ENCODE measurements around the gene HLA-DMB.

HLA-DMB gene

DNA sequence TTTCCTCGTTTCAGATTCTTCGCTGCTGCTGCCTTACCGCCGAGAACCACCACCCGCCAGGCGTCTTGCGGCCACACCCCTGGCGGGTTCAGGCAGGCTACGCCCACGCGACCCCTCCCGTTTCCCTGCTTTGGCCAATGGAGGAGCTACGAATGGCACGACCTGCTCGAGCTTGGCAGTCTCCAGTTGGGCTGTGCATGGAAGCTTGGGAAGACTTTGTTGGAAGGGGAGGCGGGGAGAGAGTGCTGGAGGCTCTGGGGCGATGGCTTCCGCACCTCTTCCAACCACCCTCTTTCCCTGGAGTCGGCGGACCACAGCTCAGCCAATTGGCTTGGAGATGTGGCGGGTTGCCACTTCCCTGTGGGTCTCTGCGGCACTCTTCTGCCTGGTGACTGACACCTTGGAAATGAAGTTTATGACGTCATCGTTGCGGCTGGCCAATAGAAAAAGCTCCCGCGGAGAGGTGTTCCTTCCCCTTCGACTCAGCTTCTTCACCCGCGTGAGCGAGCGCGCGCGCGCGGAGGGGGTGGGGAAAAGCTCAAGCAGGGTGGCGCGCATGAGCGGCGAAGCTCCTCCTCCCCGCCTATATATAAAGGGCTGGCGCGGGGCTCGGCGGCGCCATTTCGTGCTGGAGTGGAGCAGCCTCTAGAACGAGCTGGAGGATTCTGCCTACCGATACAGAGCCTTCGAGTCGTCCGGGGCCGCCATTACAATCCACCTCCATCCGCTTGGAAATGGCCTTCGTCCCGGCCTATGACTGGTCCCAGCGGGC lies 30.9 kb upstream of the HLA-DMB start:
- peak; percentile 89 for DNase-seq

DNA sequence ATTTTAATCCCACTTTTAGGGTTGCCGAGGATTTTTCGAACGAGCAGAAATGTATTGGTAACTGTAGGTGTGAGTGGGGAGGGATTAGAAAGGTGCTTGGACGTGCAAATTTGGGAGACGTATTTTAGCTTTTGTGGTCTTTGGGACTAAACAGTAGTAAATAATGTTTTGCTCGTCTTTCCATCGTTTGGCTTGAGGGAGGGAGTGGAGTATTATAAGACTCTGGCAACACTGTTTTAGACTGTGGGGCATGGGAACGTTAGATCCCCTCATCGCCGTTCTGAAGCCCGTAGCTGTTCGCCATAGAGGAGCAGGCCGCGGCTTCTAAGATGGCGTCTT lies 30.4 kb upstream of the HLA-DMB start:
- DNase-seq = no peak

DNA sequence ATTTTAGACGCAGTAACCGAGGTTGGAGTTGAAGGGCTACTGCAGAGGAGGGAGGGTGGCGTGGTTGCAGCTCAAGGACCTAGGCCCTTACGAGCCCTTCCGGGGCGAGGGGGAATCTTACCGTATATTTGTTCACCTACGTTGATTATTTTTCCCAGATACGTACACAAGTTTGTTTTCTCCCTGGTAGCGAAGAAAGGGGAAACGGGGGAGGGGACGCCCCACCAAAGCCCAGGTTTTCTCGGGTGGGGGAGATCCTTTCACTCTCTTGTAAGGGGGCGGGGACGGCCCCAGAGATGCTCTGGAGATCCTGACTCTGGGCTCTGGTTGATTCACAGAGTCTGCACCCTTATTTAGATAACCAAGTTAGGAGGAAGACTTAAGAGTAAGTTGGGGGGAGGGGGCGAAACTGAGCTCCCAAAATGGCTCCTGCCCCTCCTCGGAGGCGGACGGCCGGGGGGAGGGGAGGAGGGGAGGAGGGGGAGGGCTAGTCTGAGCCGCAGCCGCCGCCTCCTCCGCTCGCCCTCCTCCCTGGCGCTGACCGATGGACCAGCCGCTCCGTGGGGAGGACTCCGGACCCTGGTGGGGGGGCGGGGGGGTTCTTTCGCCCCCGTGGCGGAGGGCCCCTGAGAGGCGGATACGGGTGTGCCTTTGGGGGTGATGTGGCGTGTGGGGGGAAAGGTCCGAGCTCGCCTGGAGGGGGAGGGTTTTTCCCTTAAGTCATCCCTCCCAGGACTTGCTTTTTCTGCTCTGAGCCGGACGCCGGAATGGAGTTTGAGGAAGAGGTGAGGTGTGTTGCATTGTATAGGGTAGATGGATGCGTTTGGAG lies 29.8 kb upstream of the HLA-DMB start:
- DNase-seq = peak; percentile 60

DNA sequence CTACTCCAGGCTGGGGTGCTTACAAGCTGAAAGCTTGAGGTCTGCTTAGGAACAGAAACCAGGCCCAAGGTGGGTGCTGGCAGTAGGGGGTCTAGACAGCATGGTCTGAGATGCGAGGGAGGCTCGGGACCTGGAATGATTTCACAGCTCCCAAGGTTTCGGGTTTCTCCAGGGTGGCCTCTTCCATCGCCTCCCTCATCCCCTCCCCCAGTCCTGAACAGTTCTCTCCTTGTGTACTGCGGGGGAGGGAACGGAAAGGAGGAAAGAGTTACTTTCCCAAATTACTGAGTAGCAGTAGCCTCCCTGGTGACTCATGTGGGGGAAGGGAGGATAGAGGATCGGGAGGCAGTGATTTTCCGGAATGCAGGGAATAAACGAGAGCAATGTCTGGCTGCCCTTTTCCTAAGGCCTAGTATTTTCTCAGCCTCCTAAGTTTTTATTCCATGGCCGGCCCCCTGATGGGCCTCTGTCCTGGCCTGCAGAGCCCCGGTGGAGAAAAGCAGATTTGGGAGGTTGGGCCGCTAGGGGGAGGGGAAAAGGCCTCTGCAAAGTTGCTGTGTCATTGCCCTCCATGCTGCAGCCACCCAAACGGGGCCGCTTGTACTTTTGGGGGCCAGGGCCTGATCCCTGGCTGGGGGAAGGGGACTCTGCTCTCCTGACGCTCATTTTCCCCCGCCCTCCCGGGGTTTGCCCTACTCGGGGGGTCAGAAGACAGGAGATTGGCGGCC lies 29.0 kb upstream of the HLA-DMB start:
- DNase-seq = peak; percentile 33

DNA sequence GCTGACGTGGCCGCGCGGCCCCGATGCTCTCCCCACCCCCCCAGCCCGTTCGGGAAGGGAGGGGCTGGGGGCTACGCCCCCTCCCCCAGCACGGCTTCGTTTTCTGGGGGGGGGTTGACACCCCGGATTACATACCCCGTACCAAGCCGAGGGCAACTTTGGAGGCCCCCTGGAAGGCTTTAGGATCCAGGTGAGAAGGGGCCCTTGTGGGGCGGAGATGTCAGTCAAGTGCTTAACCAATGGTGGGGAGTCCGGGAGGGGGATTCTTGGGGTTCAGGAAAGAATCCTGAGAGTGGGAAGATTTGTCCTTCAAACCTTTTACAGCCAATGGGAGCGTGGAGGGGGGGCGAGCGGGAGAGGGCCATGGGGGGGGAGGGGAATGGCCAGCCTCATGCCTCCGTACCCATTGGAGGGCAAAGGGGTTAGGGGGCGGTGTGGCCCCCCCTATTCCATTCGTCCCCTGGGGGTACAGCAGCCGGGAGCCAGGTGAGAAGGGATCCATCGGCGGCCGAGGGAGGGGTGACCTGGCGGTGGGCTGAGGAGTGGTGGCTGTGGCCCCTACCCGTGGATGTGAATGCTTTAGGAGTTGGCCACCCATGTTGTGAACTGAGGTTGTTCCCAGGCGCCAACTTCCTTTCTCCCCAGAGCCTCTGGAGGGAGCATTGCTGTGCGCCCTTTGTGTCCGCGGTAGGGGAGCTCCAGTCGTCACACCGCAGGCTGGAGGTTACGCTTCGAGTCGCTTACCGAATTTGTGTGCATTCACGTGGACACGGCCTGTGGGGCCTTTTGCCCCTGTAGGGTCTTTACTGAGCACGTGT lies 28.2 kb upstream of the HLA-DMB start:
- peak; percentile 57 for DNase-seq

DNA sequence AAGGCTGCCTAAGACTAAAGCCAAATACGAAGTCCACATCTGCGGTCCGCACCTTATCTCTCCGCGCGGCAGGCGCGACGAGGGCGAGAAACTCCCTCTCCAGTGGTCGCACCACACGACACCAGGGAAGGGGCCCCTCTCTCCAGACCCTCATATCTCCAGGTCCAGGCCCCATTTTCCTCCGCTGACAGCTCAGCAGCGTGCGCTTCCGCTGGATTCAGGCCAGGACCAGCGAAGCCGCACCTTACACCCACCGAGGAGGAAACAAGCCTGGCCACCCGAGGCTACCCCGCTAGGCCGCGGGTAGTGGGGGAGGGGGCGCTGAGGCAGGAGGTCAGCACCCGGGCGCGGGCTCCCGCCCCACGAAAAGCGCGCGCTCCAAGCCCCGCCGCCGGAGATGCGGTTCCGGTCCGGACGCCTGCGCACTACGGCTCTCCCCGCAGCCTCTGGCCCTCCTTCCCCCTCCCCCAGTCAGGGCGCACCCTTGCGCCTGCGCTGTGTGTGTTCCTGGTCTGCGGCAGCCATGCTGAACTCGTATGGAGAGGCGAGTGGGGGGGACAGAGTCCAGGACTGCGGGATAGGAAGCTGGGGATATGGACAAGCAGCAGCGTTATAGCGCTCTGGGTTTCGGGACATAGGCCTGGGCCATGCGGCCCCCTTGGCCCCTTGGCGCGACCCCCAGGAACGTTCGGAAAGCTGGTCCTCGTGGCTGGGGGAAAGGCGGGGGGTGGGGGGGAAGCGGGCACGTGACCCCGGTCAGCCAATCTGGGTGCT lies 27.5 kb upstream of the HLA-DMB start, which contains the start of gene BRD2:
Gene BRD2, plus strand, starts transcription at position 502 of the 774 bp plus-strand sequence. CDS start 4,305 bp downstream, outside the sequence.
- DNase-seq = peak; percentile 44

DNA sequence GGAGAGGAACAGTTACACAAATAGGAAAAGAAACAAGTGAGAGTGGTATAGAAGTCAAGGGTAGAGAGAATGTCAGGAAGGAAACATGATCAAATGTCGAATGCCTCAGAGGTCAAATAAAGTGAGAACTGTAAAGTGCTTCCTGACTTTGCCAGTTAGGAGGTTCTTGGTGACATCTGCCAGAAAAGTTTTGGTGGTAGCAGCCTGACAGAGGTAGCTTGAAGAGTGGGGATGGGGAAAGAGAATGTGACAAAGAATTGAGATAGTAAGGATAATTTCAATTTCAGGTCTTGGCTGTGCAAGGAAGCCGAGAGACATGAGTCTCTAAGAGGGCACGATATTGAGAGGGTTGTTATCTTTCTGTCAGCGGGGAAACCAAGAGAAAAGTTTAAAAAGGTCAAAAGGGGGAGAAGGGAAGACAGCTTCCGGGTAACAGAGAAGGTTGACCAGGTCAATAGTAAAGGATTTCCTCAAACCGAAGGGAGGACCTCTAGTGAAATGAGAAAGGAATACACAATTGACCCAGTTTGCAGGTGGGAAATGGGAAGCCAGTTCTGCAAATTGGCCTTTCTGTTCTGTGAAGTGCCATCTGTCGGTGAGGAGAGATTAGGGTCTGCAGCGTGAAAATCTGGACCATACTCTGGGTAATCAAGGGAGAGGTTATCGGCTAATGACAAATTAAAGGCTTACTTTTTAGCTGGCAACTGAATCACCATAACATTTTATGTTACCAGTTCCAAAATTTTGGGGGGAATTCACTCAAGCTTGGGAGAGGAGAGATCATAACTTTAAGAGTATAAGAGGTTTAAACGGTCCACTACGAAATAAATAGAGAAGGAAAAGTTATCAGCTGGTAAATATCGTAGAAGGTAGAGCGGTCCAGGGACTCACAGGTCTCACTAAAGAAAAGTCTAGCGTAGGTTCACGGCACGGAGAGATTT lies 26.6 kb upstream of the HLA-DMB start:
- DNase-seq = no peak

DNA sequence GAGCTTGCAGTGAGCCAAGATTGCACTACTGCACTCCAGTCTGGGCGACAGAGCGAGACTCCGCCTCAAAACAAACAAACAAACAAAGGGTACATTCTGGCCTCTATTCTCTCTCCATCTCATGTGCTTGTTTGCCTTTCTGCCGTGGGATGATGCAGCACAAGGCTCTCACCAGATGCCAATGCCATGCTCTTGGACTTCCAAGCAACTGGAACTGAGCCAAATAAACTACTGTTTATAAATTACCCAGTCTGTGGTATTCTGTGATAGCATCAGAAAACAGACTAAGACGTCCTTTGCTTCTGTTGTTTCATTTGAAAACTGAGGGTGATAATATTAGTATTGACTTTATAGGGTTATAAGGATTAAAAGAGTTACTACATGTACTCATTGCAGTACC lies 23.9 kb upstream of the HLA-DMB start:
- DNase-seq = no peak

DNA sequence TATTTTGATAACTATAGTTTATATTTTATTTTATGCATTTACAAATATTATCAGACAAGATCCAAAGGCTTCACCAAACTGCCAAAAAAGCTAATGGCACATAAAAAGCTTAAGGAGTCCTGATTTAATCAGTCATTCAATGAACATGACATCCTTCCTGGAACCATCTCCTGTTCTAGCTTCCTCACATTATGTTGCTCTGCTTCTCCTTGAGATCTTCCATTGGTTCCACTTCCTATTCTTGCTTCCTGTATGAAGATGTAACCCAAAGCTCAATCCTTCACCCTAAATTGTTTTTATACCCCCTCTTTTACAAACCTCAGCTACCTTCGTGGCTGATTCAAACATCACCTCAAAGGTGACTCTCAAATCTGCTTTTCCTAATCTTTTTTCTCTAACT lies 23.0 kb upstream of the HLA-DMB start:
- no peak for DNase-seq

DNA sequence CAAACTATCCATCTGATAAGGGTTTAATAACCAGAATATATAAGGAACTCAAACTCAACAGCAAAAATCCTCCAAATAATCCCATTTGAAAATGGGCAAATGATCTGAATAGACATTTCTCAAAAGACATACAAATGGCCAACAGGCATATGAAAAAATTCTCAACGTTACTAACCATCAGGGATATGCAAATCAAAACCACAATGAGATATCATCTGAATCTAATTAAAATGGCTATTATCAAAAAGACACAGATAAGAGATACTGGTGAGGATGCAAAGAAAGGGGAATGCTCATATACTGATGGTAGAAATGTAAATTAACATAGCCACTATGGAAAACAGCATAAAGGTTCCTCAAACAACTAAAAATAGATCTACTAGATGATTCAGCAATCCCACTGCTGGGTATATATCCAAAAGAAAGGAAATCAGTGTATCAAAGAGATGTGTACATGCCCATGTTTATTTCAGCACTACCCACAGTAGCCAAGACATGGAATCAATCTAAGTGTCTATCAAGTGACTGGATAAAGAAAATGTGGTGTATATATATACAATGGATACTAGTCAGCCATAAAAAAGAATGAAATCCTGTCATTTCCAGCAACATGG lies 21.5 kb upstream of the HLA-DMB start:
- DNase-seq = no peak

DNA sequence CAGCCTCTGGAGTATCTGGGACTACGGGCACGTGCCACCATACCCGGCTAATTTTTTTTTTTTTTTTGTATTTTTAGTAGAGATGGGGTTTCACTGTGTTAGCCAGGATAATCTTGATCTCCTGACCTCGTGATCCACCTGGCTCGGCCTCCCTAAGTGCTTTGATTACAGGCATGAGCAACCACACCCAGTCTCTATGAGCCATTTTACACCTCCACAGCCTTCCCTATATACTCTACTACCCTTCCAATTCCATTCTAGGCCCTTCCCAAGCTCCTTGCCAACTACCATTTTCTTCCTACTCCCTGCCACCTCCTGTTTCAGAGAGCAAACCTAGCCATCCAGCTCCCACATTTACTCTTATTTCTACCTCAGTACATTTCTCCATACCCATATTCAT lies 19.7 kb upstream of the HLA-DMB start:
- DNase-seq = no peak

DNA sequence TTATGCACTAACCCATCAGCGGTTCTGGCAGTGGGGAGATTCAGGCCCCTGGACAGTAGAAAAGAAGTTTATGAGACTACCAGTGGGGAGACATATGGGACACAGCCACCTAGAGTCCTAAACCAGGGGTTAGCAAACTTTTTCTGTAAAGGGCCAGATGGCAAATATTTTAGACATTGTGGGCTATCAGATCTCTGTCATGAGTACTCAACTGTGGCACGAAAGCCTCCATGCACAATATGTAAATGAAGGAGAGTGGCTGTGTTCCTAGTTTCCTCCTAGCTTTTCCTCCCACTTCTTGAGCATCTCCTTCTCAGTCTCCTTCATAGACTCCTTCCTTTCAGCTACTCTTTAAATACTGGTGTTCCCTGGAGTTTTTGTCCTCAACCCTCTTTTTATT lies 15.3 kb upstream of the HLA-DMB start:
- no peak for DNase-seq

DNA sequence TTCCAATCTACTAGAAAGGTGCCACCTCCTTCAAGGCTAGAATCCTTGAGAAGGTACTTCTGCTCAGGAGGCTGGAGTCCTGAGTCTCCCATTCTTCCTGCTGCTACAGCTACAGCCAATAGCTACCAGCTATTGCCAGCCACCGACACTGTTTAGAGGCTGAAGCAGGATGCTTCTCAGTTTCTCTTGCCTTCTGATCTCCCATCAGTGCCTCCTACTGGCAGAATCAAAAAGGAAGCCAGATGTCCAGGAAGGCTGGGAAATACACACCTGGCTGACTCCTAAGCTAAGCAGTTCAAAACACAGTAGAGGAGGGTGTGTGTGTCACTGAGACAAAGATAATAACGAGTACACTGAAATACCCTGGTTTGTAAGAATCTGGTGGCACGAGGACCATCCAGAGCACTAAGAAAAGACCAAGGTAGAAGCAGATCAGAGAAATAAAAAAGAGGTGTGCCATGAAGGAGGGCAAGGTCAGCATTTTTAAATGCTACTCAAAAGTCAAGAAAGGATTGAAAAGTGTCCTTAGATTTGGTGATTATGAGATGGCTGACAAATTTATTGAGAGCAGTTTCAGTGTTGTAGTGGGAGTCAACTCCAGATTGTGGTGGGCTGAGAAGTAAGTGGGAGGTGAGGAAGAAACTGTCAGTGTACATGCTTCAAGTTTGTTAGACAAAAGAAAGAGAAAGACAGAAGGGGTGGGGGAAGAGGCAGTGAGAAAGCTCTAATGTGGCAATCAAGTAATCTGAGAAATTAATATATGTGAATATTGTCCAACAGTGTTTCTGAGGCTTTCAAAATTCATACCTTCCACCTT lies 14.4 kb upstream of the HLA-DMB start:
- no peak for DNase-seq

DNA sequence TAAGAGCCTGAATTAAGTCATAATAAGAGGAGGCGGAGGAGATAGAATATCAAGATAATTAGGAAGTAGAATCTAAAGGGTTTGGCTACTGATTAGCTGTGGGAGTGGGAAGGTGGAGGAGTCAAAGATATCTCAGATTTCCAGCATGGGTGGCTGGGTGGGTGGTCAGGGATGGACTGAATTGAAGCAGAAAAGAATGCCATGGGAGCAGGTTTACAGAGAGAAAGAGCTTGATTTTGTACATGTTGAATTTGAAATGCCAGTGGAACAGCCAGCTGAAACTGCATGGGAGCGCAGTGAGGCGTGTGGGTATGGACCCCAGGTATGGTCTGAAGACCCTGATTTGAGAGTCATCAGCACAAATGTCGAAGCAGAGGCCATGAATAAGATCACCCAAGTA lies 13.4 kb upstream of the HLA-DMB start:
- DNase-seq = no peak

DNA sequence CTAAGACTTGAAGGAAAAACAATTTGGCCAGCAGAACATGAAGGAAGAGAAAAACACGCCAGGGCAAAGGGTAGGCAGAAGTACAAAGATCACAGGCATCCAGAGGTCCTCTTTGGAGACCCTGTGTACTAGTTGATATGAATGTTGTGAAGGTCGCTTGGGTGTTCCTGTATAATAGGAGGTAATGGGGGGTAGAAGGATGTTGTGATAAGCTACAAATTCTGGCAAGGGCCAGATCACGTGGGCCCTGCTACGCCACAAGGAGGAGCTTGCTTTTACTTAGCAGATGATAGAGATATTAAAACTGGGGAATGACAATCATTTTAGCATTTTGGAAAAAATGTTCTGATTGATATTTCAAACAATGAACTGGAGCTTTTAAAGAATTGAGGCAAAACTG lies 12.9 kb upstream of the HLA-DMB start:
- DNase-seq = no peak

DNA sequence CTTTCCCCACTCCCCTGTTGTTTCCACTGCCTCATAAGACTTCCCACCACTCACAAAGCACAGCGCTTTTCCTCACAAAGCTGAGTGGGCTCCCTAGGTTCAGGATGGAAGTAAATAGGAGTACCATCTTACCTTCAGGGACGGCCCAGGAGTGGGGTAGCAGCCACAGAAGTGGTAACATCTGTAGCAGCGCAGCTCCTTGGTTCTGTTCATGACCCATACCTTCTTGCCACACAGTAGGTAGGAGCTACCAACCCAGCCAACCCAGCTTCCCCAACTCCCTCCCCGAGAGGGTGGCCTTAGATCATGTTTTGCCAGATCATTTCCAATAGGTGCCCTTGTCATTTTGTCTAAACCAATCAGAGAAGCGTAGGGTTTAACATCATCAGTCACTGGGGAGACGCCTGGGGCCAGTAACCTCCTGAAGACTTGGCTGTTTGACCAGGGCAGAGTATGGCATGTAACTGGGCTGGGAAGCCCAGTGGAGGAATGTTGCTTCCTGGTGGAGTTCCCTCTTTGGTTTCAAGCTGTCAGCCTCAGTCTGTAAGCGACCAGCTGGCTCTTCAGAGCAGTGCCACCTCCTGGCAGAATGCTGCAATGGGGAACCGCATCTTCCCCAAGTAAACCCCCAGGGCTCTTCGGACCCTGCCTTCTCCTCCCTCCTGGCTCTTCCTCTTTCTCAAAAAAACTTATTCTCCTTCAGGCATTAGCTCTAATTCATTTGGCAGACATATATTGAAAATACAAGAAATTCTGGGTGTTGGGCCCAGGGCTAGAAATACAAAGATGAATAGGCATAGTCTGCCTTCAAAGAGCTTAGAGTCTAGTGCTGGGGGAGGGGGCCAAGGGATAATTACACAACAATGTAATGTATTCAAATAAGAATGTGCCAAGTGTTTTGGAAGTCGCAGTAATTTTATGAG lies 12.2 kb upstream of the HLA-DMB start, which contains the start of gene HLA-DMA:
Gene HLA-DMA, minus strand, starts transcription at position 281 of the 923 bp plus-strand sequence. Its CDS starts 61 bp downstream, at position 220.
- no peak for DNase-seq

DNA sequence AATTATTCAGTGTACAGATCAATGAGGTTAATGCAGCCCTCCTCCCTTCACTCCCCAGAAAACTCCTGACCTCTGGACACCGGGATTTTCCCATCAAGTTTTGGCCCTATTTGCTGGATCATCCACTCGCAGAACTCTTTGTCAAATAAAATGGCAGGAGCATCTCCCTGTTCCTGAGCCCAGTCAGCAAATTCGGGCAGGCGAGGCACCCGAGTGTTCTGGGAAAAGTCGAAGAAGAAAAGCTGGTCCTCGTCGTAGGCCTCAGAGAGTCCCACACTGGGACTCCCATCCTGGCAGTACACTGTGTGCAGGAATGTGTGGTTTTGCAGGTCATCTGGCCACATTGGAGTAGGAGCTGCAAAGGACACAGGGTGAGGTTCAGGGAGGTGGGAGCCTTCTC lies 9.6 kb upstream of the HLA-DMB start:
- no peak for DNase-seq

DNA sequence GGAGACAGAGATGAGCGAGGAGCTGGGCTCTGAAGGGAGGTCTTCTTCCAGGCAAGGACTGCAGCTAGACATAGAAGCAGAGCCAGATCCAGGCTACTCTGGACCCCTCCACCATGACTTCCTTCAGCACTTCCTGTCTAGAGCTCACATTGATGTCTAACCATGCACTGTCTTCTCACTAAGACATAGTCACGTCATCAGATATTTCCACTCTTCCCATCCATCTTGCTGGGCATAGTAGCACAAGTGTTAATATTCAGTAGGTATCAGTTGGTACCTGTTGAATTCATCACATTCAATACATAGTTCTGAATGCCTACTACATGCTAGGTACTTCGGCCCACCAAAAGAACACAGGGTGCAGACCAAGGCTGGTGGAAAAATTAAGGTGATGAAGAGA lies 9.2 kb upstream of the HLA-DMB start:
- DNase-seq = no peak

All from NCI-H2107 (cell line).